Measurements from ENCODE around the gene QRSL1.
"Not testable (repeated sequence)": the region's sequence is repeated elsewhere in the genome, so short reads cannot be mapped to it uniquely, and the experiment has no call there.

QRSL1 gene

DNA sequence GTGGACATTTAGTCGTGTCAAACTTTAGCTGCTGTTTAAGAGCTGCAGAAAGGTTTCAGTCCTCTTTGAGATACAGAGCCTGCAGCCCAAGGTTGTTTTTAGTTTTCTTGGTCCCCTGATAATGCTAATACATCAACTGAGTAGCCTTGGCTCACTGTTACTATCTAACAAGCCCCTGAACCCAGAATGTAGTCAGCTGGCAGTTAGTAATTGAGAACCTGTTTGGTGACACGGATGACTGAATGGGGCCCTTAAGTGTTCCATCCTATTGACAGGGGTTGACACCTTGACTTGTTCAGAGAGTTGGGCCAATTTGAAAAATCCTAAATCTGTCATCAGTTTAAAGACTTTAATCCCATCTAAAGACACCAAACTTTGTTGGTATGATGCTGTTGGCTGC, 2.9 kb upstream of the QRSL1 start:
- DNase-seq (ENCODE audit: low read depth): no peak

GRCh38 chr6:106627760-106628159, 1.6 kb upstream of the QRSL1 start:
- DNase-seq (ENCODE audit: low read depth): not testable (repeated sequence)

GRCh38 chr6:106628658-106629102, 698 bp upstream of the QRSL1 start:
- DNase-seq (ENCODE audit: low read depth): no peak

GRCh38 chr6:106629859-106630163, 433 bp downstream of the QRSL1 start:
- no peak for DNase-seq (ENCODE audit: low read depth)

DNA sequence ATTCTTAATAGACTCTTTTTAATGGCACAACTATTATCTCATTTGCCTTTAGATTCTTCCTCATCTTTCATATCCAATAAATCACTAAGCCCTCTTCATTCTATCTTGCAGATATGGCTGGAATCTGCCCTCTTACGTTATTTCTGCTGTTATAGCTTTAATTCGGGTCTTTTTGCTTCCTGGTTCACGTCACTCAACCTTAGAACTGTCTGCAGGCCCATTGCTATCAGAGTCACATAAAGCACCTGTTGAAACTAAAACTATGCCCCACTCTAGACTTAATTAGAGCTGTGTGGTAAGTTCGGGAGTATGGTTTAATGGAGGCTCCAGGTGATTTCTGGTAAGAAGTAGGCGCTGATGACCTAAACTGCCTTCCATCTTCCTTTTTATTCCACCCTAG, 988 bp downstream of the QRSL1 start:
- DNase-seq (ENCODE audit: low read depth): no peak

DNA sequence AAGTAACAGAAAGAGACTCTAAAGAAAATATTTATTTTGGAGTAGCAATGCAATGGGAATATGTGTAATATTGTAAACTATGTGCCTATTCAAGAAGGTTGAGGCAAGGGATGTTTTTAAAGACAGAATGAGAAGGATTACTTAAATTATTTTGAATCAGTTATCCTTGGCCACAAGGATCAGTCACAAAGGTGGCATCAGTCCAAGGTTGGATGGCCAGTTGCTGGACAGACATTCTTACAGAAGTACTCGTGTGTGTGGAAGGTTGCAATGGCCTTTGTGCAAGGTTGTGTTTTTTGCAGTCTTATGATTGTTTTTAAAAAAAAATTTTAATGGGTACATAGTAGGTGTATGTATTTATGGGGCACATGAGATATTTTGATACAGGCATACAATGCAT, 2.0 kb downstream of the QRSL1 start:
- DNase-seq (ENCODE audit: low read depth): no peak

DNA sequence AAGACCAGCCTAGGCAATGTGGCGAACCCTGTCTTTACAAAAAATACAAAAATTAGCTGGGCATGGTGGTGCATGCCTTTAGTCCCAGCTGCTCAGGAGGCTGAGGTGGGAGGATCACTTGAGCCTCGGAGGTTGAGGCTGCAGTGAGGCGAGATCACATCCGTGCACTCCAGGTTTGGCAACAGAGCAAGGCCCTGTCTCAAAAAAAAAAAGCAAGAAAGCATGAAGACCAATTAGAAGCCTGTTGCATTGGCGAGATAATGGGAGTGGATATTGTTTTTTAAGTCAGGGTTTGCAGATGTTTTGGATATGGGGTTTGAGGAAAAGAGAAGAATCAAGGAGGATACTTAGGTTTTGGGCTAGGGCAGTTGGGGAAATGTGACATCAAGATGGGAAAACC, 5.2 kb downstream of the QRSL1 start:
- no peak for DNase-seq (ENCODE audit: low read depth)

DNA sequence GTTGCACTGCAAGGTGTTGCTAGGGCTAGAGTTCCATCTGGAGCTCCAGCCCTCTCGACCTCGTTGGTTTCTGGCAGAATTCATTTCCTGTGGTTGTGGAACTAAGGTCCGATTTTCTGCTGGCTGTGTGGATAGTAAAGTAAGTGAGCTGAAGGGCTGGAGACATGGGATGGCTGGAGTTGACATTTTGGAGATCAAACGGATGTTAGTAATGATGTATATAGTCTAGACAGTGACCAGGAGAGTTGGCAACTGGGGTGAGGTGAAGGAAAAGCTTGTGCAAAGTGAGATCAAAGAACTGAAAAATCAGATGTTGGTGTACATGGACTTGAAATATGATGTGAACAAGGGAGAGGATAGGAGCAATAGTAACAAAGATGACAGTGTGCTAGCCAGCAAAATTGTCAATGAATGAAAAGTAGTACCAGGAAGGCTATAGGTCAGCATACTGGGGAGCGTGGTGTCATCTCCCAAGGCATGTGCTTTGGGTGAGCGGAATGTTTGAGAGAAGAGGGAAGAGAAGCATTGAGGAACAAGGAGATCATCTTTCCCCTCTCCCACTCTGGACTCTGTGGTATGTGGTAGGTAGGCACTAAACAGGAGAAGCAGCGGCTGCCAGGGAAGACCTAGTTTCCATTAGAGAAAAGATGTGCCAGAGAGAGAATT, 7.8 kb downstream of the QRSL1 start:
- no peak for DNase-seq (ENCODE audit: low read depth)

GRCh38 chr6:106637717-106638341, 8.5 kb downstream of the QRSL1 start:
- DNase-seq (ENCODE audit: low read depth): no peak

DNA sequence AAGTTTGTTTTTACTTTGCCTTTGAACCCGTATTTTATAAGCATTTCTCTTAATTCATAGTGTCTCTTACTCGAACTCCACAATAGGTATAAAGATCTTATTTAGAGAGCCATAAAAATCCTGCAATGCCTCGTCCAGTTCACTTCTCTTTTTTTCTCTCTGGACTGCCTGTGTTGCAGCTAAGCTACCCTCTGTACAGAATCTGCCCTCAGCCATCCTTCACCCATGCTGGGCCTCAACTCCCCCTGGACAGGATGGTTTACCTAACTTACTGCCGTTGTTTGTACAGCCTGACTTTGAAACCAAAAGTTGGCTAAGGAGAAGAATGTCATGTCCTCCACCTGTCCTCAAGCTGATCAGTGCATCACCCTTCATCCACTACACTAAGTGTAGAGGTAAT, 10.4 kb downstream of the QRSL1 start:
- DNase-seq (ENCODE audit: low read depth): no peak

DNA sequence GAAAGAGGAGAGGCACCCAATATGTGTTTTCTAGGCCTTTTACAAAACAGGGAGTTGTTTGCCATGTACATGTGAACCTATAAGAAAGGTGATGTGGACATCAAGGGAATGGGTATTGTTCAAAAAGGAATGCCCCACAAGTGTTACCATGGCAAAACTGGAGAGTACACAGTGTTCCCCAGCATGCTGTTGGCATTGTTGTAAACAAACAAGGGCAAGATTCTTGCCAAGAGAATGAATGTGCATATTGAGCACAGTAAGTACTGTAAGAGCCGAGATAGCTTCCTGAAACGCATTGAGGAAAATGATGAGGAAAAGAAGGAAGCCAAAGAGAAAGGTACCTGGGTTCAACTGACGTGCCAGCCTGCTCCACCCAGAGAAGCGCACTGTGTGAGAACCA, 13.1 kb downstream of the QRSL1 start:
- no peak for DNase-seq (ENCODE audit: low read depth)

DNA sequence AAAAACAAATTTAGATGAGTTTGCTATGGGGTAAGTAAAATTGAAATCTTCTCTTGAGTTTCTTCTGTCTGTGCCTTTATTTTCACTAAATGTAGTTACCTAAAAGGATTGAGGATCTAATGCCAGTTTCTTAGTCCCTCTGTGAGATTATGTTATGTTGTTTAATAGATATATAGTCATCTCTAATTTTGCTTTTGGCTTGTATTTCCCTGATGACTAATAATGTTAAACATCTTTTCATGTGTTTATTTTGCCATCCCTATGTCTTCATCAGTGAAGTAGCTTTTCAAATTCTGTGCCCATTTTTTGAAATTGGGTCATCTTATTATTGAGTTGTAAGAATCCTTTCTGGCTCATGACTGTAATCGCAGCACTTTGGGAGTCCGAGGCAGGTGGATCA, 13.7 kb downstream of the QRSL1 start:
- DNase-seq (ENCODE audit: low read depth): no peak

DNA sequence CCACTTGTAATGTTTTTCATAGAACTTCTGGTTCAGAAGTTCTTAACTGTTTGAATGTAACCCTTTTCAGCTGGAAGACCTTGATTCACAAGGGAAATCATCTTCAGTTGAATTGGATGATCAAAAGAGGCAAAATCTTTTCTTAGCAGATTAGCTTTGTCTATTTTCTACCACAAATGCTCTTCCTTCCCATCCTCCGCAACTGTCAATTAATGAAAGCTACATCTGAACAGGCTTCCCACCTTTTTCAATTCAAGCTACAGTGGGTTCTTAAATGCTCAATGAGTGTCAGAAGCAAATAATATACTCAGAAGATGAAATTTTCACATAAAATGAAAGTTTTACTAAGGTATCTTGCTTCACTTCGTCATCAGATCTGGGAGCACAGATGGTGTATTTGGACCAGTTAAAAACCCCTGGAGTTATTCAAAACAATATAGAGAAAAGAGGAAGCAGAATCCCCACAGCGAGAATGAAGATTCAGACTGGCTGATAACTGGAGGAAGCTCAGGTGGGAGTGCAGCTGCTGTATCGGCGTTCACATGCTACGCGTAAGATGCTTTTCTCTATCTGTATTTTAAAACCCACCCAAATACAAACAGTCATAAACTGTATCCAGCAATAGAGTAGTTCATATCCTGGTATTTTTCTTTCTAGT, 19.4 kb downstream of the QRSL1 start:
- DNase-seq (ENCODE audit: low read depth): no peak

- no peak for DNase-seq (ENCODE audit: low read depth)
These were observed 29.1 kb downstream of the QRSL1 start for GRCh38 chr6:106658469-106658868.

DNA sequence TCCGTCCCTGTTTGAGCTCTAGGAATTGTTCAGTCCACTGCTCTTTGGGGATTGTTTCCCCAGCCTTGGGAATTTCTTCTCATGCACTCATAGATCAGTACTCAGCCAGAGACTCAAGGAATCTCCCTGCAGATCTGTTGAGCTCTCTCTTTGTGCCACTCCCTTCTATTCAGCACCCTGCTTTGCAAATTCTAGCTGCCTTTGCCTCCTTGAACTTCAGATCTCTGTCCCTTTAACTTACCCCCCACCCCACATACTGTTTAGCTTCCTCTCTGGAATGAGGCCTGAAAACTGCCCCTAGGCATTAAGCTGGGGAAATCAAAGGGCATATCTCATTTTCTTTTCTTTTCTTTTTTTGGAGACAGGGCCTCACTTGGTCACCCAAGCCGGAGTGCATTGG, 30.5 kb downstream of the QRSL1 start:
- no peak for DNase-seq (ENCODE audit: low read depth)

DNA sequence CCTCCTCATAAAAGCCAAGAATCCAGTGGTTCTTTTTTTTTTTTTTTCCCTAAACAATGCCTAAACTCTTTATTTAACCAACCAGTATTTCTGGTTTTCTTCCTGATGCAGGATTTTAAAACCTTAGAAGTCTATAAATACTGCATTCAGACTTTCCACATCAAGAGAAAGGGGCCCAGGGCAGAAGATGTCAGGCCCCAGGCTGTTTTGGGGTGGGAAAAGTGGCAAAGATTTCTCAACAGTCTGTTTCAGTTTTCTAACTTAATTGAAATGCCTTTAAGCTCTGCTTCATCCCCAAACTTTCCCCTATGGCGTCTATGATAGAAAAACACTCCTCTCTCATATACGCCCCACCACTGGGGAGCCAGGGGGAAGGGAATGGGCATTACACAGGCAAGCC, 33.1 kb downstream of the QRSL1 start:
- no peak for DNase-seq (ENCODE audit: low read depth)

- no peak for DNase-seq (ENCODE audit: low read depth)
These were observed 37.1 kb downstream of the QRSL1 start for GRCh38 chr6:106666282-106667021.

DNA sequence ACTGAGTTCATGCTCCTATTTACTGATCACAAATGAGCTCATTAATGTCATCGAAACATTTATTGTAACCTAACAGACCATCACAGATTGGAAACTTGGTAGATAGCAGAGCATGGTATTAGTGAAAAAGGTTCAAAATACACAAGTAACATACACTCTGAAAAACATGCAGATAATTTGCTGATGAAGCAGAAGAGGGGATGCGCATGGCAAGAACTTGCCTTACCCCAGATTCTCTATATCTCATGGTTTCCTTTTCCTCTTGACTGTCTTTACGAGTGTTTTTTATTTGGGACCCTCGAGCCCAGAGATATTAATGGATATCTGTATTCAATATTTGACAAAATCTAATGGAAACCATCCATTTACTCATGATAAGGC, 37.6 kb downstream of the QRSL1 start:
- DNase-seq (ENCODE audit: low read depth): no peak

DNA sequence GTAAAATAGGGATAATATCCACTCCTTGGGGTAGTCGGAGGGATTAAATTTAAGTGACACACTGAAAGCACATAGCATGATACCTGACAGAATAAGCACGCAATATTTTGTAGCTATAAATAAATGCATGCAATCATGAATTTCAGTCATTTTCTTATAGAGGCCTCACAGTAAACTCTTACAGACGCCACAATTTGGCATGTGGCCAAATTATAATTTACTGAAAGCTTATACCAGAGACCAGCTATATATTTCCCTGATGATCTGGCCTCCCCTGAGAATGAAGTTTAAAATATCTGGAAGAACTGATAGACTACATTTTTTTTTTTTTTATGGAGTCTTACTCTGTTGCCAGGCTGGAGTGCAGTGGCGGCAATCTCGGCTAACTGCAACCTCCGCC, 40.9 kb downstream of the QRSL1 start:
- no peak for DNase-seq (ENCODE audit: low read depth)

DNA sequence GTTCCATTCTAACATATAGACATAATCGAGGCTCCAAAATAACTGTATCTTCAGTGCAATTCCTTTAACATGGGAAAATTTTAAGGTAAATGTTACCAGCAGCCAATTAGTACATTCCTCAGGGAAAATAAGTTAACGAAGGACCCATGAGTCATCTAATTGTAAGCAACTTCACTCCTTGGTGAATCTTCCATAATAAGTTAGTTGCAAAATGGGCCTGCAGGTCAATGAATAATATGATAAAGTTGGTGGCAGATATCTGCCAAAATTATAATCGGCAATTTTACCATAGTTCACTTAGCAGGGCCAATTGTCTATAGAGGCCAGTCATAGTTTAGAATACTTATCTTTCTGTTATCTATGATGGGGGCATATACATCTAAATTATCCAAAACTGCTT, 42.3 kb downstream of the QRSL1 start:
- DNase-seq (ENCODE audit: low read depth): no peak

DNA sequence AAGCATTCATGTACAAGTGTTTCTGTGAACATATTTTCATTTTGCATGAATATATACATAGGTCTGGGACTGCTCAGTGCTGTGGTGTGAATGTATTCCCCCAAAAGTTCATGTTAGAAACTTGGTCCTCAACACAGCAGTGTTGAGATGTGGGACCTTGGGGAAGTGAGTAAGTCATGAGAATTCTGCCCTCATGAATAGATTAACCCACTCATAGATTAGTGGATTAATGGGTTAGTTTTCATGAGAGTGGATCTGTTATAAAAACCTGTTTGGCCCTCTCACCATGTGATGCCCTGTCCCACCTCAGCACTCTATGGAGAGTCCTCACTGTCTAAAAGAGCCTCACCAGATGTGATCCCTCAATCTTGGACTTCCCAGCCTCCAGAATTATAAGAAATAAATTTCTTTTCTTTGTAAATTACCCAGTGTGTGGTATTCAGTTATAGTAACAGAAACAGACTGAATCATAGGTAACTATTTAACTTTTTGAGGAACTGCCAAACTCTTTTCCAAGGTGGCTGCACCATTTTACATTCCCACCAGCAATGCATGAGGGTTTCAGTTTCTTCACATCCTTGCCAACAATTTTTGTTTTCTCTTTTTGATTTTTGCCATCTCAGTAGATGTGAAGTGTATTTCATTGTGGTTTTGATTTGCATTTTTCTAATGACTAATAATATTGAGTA, 45.3 kb downstream of the QRSL1 start:
- no peak for DNase-seq (ENCODE audit: low read depth)

DNA sequence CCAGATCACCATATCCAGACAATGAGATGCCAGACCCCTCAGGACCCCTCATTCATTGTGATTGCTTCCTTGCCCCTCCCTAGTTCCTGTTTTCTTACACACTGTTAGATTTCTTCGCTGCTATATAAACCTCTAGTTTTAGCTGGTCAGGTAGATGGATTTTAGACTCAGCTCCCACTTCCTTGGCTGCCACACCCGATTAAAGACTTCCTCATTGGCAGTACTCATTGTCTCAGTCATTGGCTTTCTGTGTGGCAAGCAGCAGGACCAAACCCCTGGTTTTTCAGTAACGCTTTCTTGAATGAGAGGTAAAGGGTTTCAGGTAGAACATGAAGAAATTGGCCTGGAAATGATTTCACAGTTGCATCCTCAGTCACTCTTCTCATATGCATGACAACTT, 47.9 kb downstream of the QRSL1 start:
- no peak for DNase-seq (ENCODE audit: low read depth)

- DNase-seq (ENCODE audit: low read depth): no peak
These were observed 54.6 kb downstream of the QRSL1 start for GRCh38 chr6:106684011-106684410.
